SIG-M5 treated with dmso at 0.1 percent for 504 hours (cell line): ENCODE measurements around the gene PPP1R12A.
"Not testable (repeated sequence)": the region's sequence is repeated elsewhere in the genome, so short reads cannot be mapped to it uniquely, and the experiment has no call there.

Experiments used
- DNase-seq: peaks from one replicate; lab custom pipeline; 2025; ENCODE audit not compliant: unreplicated experiment; lab: John Stamatoyannopoulos, UW

Gene PPP1R12A

GRCh38 chr12:79935021-79935623 is at the start of gene PPP1R12A:
Gene PPP1R12A, minus strand, starts transcription at chr12:79935097. Its CDS starts 166 bp downstream, at chr12:79934931.
- DNase-seq, result peak; percentile 96

- no peak for DNase-seq
Observed at GRCh38 chr12:79983986-79984620, 49.2 kb upstream of the PPP1R12A start.

GRCh38 chr12:79983492-79983891 is 48.6 kb upstream of the PPP1R12A start:
- no peak for DNase-seq

- DNase-seq, result no peak
Observed at GRCh38 chr12:79982086-79983062, 47.5 kb upstream of the PPP1R12A start.

- no peak for DNase-seq
Observed at GRCh38 chr12:79978692-79979091, 43.8 kb upstream of the PPP1R12A start.

- not testable (repeated sequence) for DNase-seq
Observed at GRCh38 chr12:79977856-79978460, 43.1 kb upstream of the PPP1R12A start.

GRCh38 chr12:79975143-79975542 is 40.2 kb upstream of the PPP1R12A start:
- no peak for DNase-seq

GRCh38 chr12:79973801-79974200 is 38.9 kb upstream of the PPP1R12A start:
- DNase-seq, result no peak

- no peak for DNase-seq
Observed at GRCh38 chr12:79964100-79964627, 29.3 kb upstream of the PPP1R12A start.

- no peak for DNase-seq
Observed at GRCh38 chr12:79961411-79961810, 26.5 kb upstream of the PPP1R12A start.

GRCh38 chr12:79959484-79959883 is 24.6 kb upstream of the PPP1R12A start:
- no peak for DNase-seq

- DNase-seq, result no peak
Observed at GRCh38 chr12:79956896-79957295, 22.0 kb upstream of the PPP1R12A start.

GRCh38 chr12:79955561-79955960 is 20.7 kb upstream of the PPP1R12A start:
- DNase-seq, result no peak

- DNase-seq, result no peak
Observed at GRCh38 chr12:79954037-79954610, 19.2 kb upstream of the PPP1R12A start.

GRCh38 chr12:79949098-79949497 is 14.2 kb upstream of the PPP1R12A start:
- DNase-seq, result no peak

- no peak for DNase-seq
Observed at GRCh38 chr12:79945433-79945832, 10.5 kb upstream of the PPP1R12A start.

GRCh38 chr12:79944565-79944964 is 9.7 kb upstream of the PPP1R12A start:
- DNase-seq, result no peak

GRCh38 chr12:79942846-79943245 is 7.9 kb upstream of the PPP1R12A start:
- DNase-seq, result not testable (repeated sequence)

GRCh38 chr12:79939728-79940310 is 4.9 kb upstream of the PPP1R12A start:
- peak; percentile 38 for DNase-seq

GRCh38 chr12:79938843-79939242 is 3.9 kb upstream of the PPP1R12A start:
- no peak for DNase-seq
